Inflammatory macrophage treated with lipopolysaccharide for 4 hours (primary cell): ENCODE results near the gene SORCS1.

Source experiments
- DNase-seq: peaks from one replicate; pipeline ENCODE4 v3.0.0-alpha.2; 2020

SORCS1 gene

DNA sequence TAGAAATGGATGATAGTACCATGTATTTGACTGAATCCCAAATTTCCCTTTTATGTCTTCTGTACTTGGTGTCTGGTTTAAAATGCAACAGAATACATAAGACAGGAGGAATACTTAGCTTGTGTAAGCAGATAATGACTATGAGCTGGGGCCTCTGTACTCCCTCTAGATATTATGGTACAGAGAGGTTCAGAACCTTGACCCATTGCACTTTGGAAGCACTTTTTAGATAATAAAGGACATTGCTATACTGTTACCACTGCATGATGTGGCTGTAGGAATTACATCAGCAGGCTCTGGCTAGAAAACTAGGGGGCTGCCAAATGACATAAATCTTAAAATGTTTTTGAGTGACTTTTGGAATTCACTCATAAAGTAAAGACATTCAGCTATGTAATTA is 526.6 kb downstream of the SORCS1 start:
- DNase-seq = no peak

- no peak for DNase-seq
Observed at GRCh38 chr10:106636766-106637491, 527.6 kb downstream of the SORCS1 start.

DNA sequence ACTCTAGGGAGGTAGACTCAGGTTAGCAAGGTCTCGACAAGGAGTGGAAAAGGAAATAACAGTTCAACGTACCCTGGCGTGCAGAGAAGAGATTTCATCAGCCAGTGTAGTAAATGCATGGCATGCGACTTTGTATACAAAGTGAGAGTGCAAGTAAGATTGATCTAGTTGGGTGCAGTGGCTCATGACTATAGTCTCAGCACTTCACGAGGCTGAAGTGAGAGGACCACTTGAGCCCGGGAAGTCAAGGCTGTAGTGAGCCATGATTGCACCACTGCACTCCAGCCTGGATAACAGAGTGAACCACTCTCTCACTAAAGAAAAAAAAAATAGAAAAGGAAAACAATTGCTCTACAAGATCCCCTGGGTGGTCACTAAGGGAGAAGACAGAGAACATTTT is 528.6 kb downstream of the SORCS1 start:
- DNase-seq = no peak

GRCh38 chr10:106631016-106631702 is 533.3 kb downstream of the SORCS1 start:
- DNase-seq = no peak

GRCh38 chr10:106626371-106626770 is 538.1 kb downstream of the SORCS1 start:
- no peak for DNase-seq

DNA sequence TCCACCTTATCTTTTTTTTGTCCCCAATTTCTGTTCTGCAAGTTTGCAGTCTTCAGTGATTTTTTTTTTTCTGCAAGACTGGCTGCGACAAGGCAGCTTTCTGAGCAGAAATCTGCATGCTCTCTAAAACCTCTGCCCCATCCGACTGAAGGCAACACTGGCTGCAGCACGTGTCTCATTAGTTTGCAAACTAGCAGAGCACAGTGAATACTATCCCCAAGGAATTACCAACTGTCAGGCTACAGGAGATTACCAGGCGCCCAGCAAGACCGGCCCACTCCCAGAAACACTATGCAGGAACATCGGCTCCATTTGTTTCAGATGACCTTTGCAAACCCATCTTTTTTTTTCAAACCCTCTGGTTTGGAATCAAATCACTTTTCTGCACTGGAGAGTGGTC is 538.8 kb downstream of the SORCS1 start:
- DNase-seq = no peak

- no peak for DNase-seq
Observed at GRCh38 chr10:106619346-106619745, 545.2 kb downstream of the SORCS1 start.

GRCh38 chr10:106618646-106619045 is 545.9 kb downstream of the SORCS1 start:
- DNase-seq = no peak

DNA sequence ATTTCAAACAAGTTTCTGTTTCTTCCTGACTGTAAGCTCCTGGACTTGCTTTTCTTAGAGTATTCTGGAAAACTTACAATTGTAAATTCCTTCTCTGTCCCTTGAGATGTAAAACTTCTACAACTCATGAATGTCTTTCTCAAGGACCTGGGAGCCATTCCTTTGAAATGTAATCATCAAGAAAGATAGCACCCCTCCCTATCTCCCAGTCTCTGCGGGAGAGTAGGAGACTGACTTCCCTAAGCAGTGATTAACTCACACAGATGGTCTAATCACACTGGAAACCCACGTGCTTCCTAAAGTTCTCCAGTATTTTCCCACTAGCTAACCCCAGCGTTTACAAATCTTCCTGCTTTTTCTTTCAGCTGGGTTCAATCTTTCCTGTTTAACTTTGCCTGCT is 549.4 kb downstream of the SORCS1 start:
- DNase-seq = no peak

DNA sequence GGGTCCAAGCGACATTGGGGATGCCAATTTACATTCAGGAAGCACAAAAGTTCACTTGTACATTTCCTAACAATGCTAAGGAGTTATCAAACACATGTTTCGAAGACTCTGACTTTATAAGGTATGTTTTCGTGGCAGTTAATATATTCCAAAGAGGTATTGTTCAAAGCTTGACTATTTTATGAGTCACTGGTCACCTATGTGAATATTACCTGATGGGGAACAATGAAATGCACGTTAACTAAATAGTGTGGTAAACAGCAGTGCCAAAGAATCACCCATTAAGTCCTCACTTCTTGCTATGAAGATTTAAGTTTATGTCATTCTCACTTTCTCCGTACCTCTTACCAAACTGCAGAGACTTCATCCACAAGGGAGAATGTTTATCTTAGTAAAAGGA is 550.2 kb downstream of the SORCS1 start:
- no peak for DNase-seq

DNA sequence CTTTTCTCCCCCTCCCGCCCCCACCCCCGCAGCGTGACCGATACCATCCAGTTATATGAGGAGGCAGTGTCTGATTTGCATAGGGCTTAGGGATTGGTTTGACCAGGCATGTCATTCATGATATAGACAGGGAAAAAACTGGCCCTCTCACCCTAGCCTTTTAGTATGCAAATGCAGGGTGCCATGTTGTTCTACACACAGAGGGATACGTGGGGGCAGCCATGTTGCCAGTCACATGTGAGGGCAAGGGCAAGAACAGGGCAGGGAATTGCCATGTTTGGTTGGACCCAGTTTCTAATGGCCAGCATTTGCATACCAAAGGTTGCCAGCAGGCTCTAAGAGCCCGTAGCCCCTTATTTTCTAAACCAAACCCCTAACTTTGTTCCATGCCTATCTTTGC is 552.1 kb downstream of the SORCS1 start:
- no peak for DNase-seq

- no peak for DNase-seq
Observed at GRCh38 chr10:106609470-106610266, 554.8 kb downstream of the SORCS1 start.

DNA sequence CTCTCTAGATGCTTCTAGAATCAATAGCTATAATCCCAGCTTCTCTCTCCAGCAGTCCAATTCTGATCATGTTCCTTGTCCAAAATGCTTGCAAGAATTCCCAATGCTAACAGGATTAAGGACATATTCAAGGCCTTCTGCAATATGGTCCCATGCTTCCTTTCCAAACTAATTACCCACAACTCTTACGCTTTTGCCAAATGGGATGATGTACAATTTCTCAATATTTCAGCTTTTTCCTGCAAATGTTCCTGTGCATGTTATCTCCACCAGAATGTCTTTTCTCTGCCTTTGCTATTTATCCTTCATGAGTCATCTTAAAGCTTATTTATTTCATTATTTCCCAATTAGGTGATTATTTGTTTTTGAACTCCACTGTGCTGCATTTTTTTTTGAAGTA is 556.4 kb downstream of the SORCS1 start:
- DNase-seq = no peak

- no peak for DNase-seq
Observed at GRCh38 chr10:106595281-106595680, 569.2 kb downstream of the SORCS1 start.

GRCh38 chr10:106593876-106594275 is 570.6 kb downstream of the SORCS1 start:
- no peak for DNase-seq

GRCh38 chr10:106592396-106592795 is 572.1 kb downstream of the SORCS1 start:
- no peak for DNase-seq

- no peak for DNase-seq
Observed at GRCh38 chr10:106582291-106582690, 582.2 kb downstream of the SORCS1 start.

GRCh38 chr10:106577756-106578155 is 586.8 kb downstream of the SORCS1 start:
- no peak for DNase-seq

- DNase-seq = no peak
Observed at GRCh38 chr10:106577266-106577665, 587.2 kb downstream of the SORCS1 start.

DNA sequence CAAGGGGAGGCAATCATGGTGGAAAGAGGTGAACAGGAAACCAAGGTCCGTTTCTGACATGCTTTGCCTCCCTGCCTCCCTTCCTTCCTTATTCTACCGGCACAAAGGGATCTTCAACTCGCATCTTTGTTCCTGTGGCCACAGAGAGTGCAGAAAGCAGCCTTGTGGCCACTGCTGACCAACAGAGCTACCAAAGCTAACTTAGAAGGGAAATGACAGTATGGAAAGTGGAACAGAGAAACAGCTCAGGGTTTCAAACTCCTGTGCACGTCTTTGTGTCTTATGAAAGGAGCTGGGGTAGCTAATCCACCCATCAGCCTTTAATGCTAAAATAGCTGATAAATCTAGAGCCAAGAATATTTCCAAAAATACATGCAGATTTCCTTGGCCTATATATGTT is 588.0 kb downstream of the SORCS1 start:
- DNase-seq = no peak

DNA sequence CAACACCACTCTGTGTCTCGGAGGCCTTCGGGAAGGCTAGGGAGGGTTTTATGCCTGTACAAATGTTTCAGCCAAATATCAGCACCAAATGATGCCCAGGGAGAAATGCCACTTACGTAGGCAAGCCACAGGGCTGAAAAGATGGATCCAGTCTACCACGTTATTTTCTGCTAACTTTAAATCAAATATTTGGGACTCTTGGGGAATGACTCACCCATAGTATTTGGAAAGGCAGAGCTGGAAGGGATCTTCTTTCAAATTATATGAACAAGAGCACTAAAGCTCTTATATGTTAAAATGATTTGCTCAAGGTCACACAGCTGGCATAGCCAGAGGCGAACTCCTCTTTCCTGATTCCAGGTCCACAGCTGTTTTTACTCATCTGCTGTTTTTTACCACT is 591.4 kb downstream of the SORCS1 start:
- DNase-seq = no peak

- no peak for DNase-seq
Observed at GRCh38 chr10:106571192-106571946, 593.1 kb downstream of the SORCS1 start.

DNA sequence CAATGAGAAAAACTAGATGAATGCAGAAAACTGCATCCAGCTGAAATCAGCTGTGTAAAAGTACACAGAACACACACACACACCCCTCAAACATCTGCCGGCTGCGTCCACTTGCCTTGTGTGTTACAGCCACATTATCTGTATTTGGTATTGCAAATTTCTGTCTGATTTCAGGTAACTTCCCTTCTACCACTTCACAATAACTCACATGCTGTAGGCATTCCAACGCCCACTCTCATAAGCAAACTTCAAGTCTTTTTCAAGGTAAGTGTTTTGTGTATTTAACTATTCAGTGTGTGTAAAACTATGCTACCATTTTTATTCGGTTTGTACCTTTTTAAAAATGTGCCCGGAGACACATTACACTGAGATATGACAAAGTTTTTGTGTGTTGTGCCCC is 594.2 kb downstream of the SORCS1 start:
- no peak for DNase-seq
